A549 (cell line): ENCODE data around the gene PLPP3. TPM values are rescaled to one million over a fixed set of nuclear protein-coding genes. Genes with fewer than 3 reads are reported as not detected.

Source experiments
- ATAC-seq, 2 experiments: fragments of 200-7000 bp in 1 of 2; fragments of >200 bp in 1 of 2; cut with Nextera tagmentation in 1 of 2; cut with Tn5 transposase in 1 of 2; 3 replicates each; pipeline versions ENCODE4 v1.8.0 to v1.9.1; 2018 to 2020; ENCODE audit warnings: mild to moderate bottlenecking in 1 of 2, moderate library complexity in 1 of 2
- CTCF ChIA-PET: fragments of 300-600 bp; sonication (Branson Sonifier 250); formaldehyde crosslinking; extraction: SDS; loops from one replicate; lab custom pipeline; 2021; ENCODE audit warnings: antibody characterized with exemption, inconsistent platforms; lab: Yijun Ruan, JAX
- POLR2A ChIA-PET: fragments of 350-600 bp; formaldehyde crosslinking; extraction: SDS; loops from one replicate; lab custom pipeline; 2021; ENCODE audit warnings: antibody characterized with exemption, inconsistent platforms; lab: Yijun Ruan, JAX
- DNase-seq, 2 experiments: peaks; one replicate each; pipeline versions ENCODE4 v3.0.0 to v3.0.0-alpha.2; 2011 to 2016; ENCODE audit warnings: low read depth in 1 of 2, low spot score in 1 of 2
- FAIRE-seq: peaks from 2 replicates; lab custom pipeline; 2011; peaks lifted over from hg19 to GRCh38; lab: Jason Lieb, UNC
- H3K27ac ChIP-seq, 2 experiments: fragments of >200 bp; sonication (Bioruptor Twin); formaldehyde crosslinking; 3 replicates each; pipeline ENCODE4 v1.5.1; 2016 to 2017
- H3K4me1 ChIP-seq: fragments of >200 bp; sonication (Bioruptor Twin); formaldehyde crosslinking; 3 replicates; pipeline ENCODE4 v1.6.1; 2016
- H3K4me2 ChIP-seq: fragments of >200 bp; sonication (Bioruptor Twin); formaldehyde crosslinking; 3 replicates; pipeline ENCODE4 v1.6.1; 2016
- H3K4me3 ChIP-seq: fragments of >200 bp; sonication (Bioruptor Twin); formaldehyde crosslinking; 3 replicates; pipeline ENCODE4 v1.5.1; 2016
- H3K9me3 ChIP-seq: fragments of >200 bp; sonication (Bioruptor Twin); formaldehyde crosslinking; 3 replicates; pipeline ENCODE4 v1.6.1; 2016
- ATOH8 ChIP-seq: fragments of 250-450 bp; sonication (Bioruptor Pico); IDR thresholded peaks from 2 replicates; pipeline ENCODE4 v1.5.0; 2020; ENCODE audit warnings: low read depth, mild to moderate bottlenecking, moderate library complexity
- BCL3 ChIP-seq: fragments of >200 bp; sonication (Bioruptor Twin); formaldehyde crosslinking; IDR thresholded peaks from 3 replicates; pipeline ENCODE4 v1.6.1; 2016
- BHLHE40 ChIP-seq: IDR thresholded peaks from 2 replicates; pipeline ENCODE4 v1.6.1; 2012; ENCODE audit warnings: low read depth, low read length, inconsistent platforms
- CHD2 ChIP-seq: fragments of 150-350 bp; IDR thresholded peaks from 2 replicates; pipeline ENCODE4 v1.6.1; 2014; ENCODE audit warnings: low read length; ENCODE audit not compliant: partially characterized antibody
- CHD4 ChIP-seq: fragments of 200-600 bp; sonication (generic); IDR thresholded peaks from 2 replicates; pipeline ENCODE4 v1.6.1; 2016; ENCODE audit warnings: antibody characterized with exemption, mild to moderate bottlenecking, borderline replicate concordance
- EP300 ChIP-seq, 2 experiments: fragments of >200 bp; sonication (Bioruptor Twin); formaldehyde crosslinking; IDR thresholded peaks; 2 replicates in 1 of 2; 3 replicates in 1 of 2; pipeline ENCODE4 v1.6.1; 2016 to 2017
- ESRRA ChIP-seq: fragments of 150-350 bp; IDR thresholded peaks from 2 replicates; pipeline ENCODE4 v1.6.1; 2014; ENCODE audit warnings: mild to moderate bottlenecking, low read length, borderline replicate concordance
- FOSB ChIP-seq: fragments of 250-450 bp; sonication (Bioruptor Pico); IDR thresholded peaks from 2 replicates; pipeline ENCODE4 v1.5.0; 2020; ENCODE audit warnings: mild to moderate bottlenecking, moderate library complexity
- FOXS1 ChIP-seq: fragments of 250-450 bp; sonication (Bioruptor Pico); IDR thresholded peaks from 2 replicates; pipeline ENCODE4 v1.5.0; 2020; ENCODE audit warnings: mild to moderate bottlenecking, moderate library complexity
- GATA3 ChIP-seq: IDR thresholded peaks from 2 replicates; pipeline ENCODE4 v1.6.1; 2012; ENCODE audit warnings: borderline replicate concordance
- HDAC2 ChIP-seq: fragments of 200-600 bp; sonication (generic); IDR thresholded peaks from 2 replicates; pipeline ENCODE4 v1.6.1; 2016
- HES2 ChIP-seq: fragments of >200 bp; sonication (Bioruptor Twin); formaldehyde crosslinking; IDR thresholded peaks from 2 replicates; pipeline ENCODE4 v1.6.1; 2016
- HOXB5 ChIP-seq: fragments of 250-450 bp; sonication (Bioruptor Pico); IDR thresholded peaks from 2 replicates; pipeline ENCODE4 v1.5.0; 2020; ENCODE audit warnings: mild to moderate bottlenecking, moderate library complexity
- MAX ChIP-seq: IDR thresholded peaks from 2 replicates; pipeline ENCODE4 v1.6.1; 2012
- MAZ ChIP-seq: fragments of 150-350 bp; IDR thresholded peaks from 2 replicates; pipeline ENCODE4 v1.6.1; 2014; ENCODE audit warnings: antibody characterized with exemption, low read depth, low read length, borderline replicate concordance
- NFE2L2 ChIP-seq: fragments of 150-350 bp; conservative IDR thresholded peaks from 2 replicates; pipeline ENCODE4 v1.6.1; 2014; ENCODE audit warnings: low read length
- NPAS2 ChIP-seq: fragments of 250-450 bp; sonication (Bioruptor Pico); IDR thresholded peaks from 2 replicates; pipeline ENCODE4 v1.8.0; 2022; ENCODE audit warnings: mild to moderate bottlenecking, moderate library complexity, borderline replicate concordance
- NR3C1 ChIP-seq: fragments of >200 bp; sonication (Bioruptor Twin); formaldehyde crosslinking; IDR thresholded peaks from 3 replicates; pipeline ENCODE4 v1.6.1; 2017
- PHF8 ChIP-seq: fragments of 200-600 bp; sonication (generic); IDR thresholded peaks from 2 replicates; pipeline ENCODE4 v1.6.1; 2016; ENCODE audit warnings: low read depth, mild to moderate bottlenecking, antibody characterized with exemption, moderate library complexity, borderline replicate concordance
- POLR2A ChIP-seq: IDR thresholded peaks from 2 replicates; pipeline ENCODE4 v1.6.1; 2012; ENCODE audit warnings: mild to moderate bottlenecking, low read length
- RARB ChIP-seq: fragments of 250-450 bp; sonication (Bioruptor Pico); IDR thresholded peaks from 2 replicates; pipeline ENCODE4 v1.8.0; 2021; ENCODE audit warnings: mild to moderate bottlenecking, moderate library complexity
- RCOR1 ChIP-seq: fragments of 150-350 bp; IDR thresholded peaks from 2 replicates; pipeline ENCODE4 v1.6.1; 2014; ENCODE audit warnings: antibody characterized with exemption, low read length, low read depth
- RFX5 ChIP-seq: fragments of 450-650 bp; IDR thresholded peaks from 2 replicates; pipeline ENCODE4 v1.7.1; 2014; ENCODE audit warnings: antibody characterized with exemption, mild to moderate bottlenecking, moderate library complexity
- SMC3 ChIP-seq: fragments of >200 bp; sonication (Bioruptor Twin); formaldehyde crosslinking; IDR thresholded peaks from 3 replicates; pipeline ENCODE4 v1.6.1; 2018; ENCODE audit warnings: inconsistent platforms
- WGBS: methylation state at CpG from one replicate; pipeline ENCODE4 v1.1.6; 2017; ENCODE audit errors: missing lambda C conversion rate; 5-methylcytosine and 5-hydroxymethylcytosine counted together
- polyA plus RNA-seq, 4 experiments: library from polyadenylated mRNA; depleted of rRNA in 3 of 4; stranded (reverse); fragments of >200 nt; fragmentation: RNase III in 1 of 4; extraction: RNeasy Plus Mini Kit Qiagen cat#74134 plus additional on column Dnase treatment in 1 of 4; gene quantifications; 2 replicates in 3 of 4; 3 replicates in 1 of 4; pipeline ENCODE4 v1.2.3, GENCODE V29; 2011 to 2017
- TF ChIP-seq, protein P1 (sequence below): IDR thresholded peaks from 2 replicates; pipeline ENCODE4 v1.6.1; 2012; ENCODE audit warnings: low read depth, borderline replicate concordance
- TF ChIP-seq, protein P2 (sequence below): fragments of 450-650 bp; IDR thresholded peaks from 2 replicates; pipeline ENCODE4 v1.6.1; 2014; ENCODE audit warnings: antibody characterized with exemption
- TF ChIP-seq, protein P3 (sequence below): fragments of 150-350 bp; IDR thresholded peaks from 2 replicates; pipeline ENCODE4 v1.6.1; 2014; ENCODE audit warnings: low read depth, mild to moderate bottlenecking, low read length

The PLPP3 gene
- polyA plus RNA-seq, 2 of the 4 experiments (the other 2 are of a cell fraction) = 23.6 to 25.6 TPM

DNA sequence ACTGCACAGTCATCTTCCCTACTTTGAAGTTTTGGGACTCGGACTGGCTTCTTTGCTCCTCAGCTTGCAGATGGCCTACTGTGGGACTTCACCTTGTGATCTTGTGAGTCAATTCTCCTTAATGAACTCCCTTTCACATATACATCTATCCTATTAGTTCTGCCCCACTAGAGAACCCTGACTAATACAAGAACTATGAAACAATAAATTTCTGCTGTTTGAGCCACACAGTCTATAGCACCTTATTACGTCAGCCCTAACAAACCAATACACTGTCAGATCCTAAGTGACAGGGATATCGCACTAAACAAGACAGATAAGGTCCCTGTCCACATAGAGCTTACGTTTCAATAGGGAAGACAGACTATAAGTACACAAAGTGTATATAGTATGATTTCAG, 120.1 kb downstream of the PLPP3 start:
- H3K27ac ChIP-seq = peak overlapping the region in 1 of 2 experiments; percentile 40; a peak in 1 of 6 replicates
- no peak for TF ChIP-seq HES2
- TF ChIP-seq, protein P1, sequence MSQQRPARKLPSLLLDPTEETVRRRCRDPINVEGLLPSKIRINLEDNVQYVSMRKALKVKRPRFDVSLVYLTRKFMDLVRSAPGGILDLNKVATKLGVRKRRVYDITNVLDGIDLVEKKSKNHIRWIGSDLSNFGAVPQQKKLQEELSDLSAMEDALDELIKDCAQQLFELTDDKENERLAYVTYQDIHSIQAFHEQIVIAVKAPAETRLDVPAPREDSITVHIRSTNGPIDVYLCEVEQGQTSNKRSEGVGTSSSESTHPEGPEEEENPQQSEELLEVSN = no peak
- no peak for TF ChIP-seq RARB
- TF ChIP-seq RFX5 = no peak
- TF ChIP-seq EP300 (IDR thresholded peaks at IDR 0.05) = no peak
- TF ChIP-seq, protein P2, sequence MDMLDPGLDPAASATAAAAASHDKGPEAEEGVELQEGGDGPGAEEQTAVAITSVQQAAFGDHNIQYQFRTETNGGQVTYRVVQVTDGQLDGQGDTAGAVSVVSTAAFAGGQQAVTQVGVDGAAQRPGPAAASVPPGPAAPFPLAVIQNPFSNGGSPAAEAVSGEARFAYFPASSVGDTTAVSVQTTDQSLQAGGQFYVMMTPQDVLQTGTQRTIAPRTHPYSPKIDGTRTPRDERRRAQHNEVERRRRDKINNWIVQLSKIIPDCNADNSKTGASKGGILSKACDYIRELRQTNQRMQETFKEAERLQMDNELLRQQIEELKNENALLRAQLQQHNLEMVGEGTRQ = no peak
- no peak for TF ChIP-seq HDAC2
- no peak for TF ChIP-seq PHF8
- TF ChIP-seq SMC3 = no peak
- TF ChIP-seq FOXS1 (CRISPR knock-in tag) = no peak
- TF ChIP-seq BHLHE40 = no peak
- no peak for TF ChIP-seq RCOR1
- TF ChIP-seq ATOH8 (CRISPR knock-in tag) = no peak
- no peak for TF ChIP-seq MAX
- no peak for TF ChIP-seq FOSB (CRISPR knock-in tag)
- TF ChIP-seq, protein P3, sequence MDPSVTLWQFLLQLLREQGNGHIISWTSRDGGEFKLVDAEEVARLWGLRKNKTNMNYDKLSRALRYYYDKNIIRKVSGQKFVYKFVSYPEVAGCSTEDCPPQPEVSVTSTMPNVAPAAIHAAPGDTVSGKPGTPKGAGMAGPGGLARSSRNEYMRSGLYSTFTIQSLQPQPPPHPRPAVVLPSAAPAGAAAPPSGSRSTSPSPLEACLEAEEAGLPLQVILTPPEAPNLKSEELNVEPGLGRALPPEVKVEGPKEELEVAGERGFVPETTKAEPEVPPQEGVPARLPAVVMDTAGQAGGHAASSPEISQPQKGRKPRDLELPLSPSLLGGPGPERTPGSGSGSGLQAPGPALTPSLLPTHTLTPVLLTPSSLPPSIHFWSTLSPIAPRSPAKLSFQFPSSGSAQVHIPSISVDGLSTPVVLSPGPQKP = no peak
- no peak for TF ChIP-seq NR3C1
- 88% methylated on average over 4 of the region's 4 CpGs for WGBS
- FAIRE-seq (no peak), ATAC-seq (no peak), DNase-seq (no peak)
- CTCF ChIA-PET = no interaction called here
- H3K4me2 ChIP-seq = no peak overlapping the region
- no peak overlapping the region for H3K4me3 ChIP-seq
- POLR2A ChIA-PET = no interaction called here
- peaks cover 19% of the 10 kb centered on the region for H3K4me1 ChIP-seq
- H3K9me3 ChIP-seq = no peaks in the 10 kb centered on the region

GRCh38 chr1:56457756-56458375, 121.5 kb downstream of the PLPP3 start:
- Histone ChIP-seq H3K4me1 (peaks cover 19% of the 10 kb centered on the region), H3K9me3 (no peaks in the 10 kb centered on the region), H3K4me3 (no peak overlapping the region)
- FAIRE-seq = no peak
- TF ChIP-seq POLR2A (no peak), RARB (no peak), CHD4 (no peak), NFE2L2 (no peak), GATA3 (no peak), PHF8 (no peak), CHD2 (no peak), HOXB5 (CRISPR knock-in tag) (no peak), MAZ (no peak), ESRRA (no peak), FOXS1 (CRISPR knock-in tag) (no peak), BCL3 (no peak), NPAS2 (CRISPR knock-in tag) (no peak), HDAC2 (no peak), BHLHE40 (no peak)
- TF ChIP-seq, all 56 proteins: peak for 0
- peak overlapping the region; percentile 42 to 82; a peak in 5 of 6 replicates for H3K27ac ChIP-seq
- H3K4me2 ChIP-seq = no peak overlapping the region
- CTCF ChIA-PET = no interaction called here
- WGBS = 86% methylated on average over 10 of the region's 10 CpGs
- POLR2A ChIA-PET = no interaction called here
- ATAC-seq (no peak), DNase-seq (no peak)
